Measurements from ENCODE around the gene MFSD12.
"Not testable (repeated sequence)": the region's sequence is repeated elsewhere in the genome, so short reads cannot be mapped to it uniquely, and the experiment has no call there.

MFSD12 gene

GRCh38 chr19:3572132-3572854 is 14.9 kb upstream of the MFSD12 start:
- H3K4me3 ChIP-seq (ENCODE audit: low read length), result peak overlapping the region; percentile 49
- no peak overlapping the region for H3K27ac ChIP-seq (ENCODE audit: low read length)
- peaks cover 10% of the 10 kb centered on the region for H3K4me1 ChIP-seq (ENCODE audit: control insufficient read depth, low read depth, low read length)
- H3K9me3 ChIP-seq (ENCODE audit: control insufficient read depth, low read depth, low read length), result no peaks in the 10 kb centered on the region
- no peak overlapping the region for H3K9ac ChIP-seq (ENCODE audit: low read length)
- H3K36me3 ChIP-seq (ENCODE audit: control insufficient read depth, low read depth, low read length), result no peaks in the 10 kb centered on the region
- H3K27me3 ChIP-seq (ENCODE audit: control insufficient read depth, insufficient read depth, low read length), result no peaks in the 10 kb centered on the region

GRCh38 chr19:3570606-3571011 is 13.2 kb upstream of the MFSD12 start:
- H3K36me3 ChIP-seq (ENCODE audit: control insufficient read depth, low read depth, low read length), result no peaks in the 10 kb centered on the region
- H3K27ac ChIP-seq (ENCODE audit: low read length), result no peak overlapping the region
- no peak overlapping the region for H3K4me3 ChIP-seq (ENCODE audit: low read length)
- H3K9me3 ChIP-seq (ENCODE audit: control insufficient read depth, low read depth, low read length), result no peaks in the 10 kb centered on the region
- no peak overlapping the region for H3K9ac ChIP-seq (ENCODE audit: low read length)
- no peaks in the 10 kb centered on the region for H3K27me3 ChIP-seq (ENCODE audit: control insufficient read depth, insufficient read depth, low read length)
- H3K4me1 ChIP-seq (ENCODE audit: control insufficient read depth, low read depth, low read length), result peaks cover 4% of the 10 kb centered on the region

- H3K4me1 ChIP-seq (ENCODE audit: control insufficient read depth, low read depth, low read length); H3K27ac ChIP-seq (ENCODE audit: low read length); H3K9ac ChIP-seq (ENCODE audit: low read length); H3K9me3 ChIP-seq (ENCODE audit: control insufficient read depth, low read depth, low read length); H3K4me3 ChIP-seq (ENCODE audit: low read length); H3K36me3 ChIP-seq (ENCODE audit: control insufficient read depth, low read depth, low read length); H3K27me3 ChIP-seq (ENCODE audit: control insufficient read depth, insufficient read depth, low read length): not testable (repeated sequence)
These were observed 12.7 kb upstream of the MFSD12 start for GRCh38 chr19:3570042-3570441.

- Histone ChIP-seq H3K4me3 (ENCODE audit: low read length) (no peak overlapping the region), H3K27me3 (ENCODE audit: control insufficient read depth, insufficient read depth, low read length) (no peaks in the 10 kb centered on the region), H3K4me1 (ENCODE audit: control insufficient read depth, low read depth, low read length) (no peaks in the 10 kb centered on the region), H3K27ac (ENCODE audit: low read length) (no peak overlapping the region), H3K36me3 (ENCODE audit: control insufficient read depth, low read depth, low read length) (no peaks in the 10 kb centered on the region), H3K9me3 (ENCODE audit: control insufficient read depth, low read depth, low read length) (no peaks in the 10 kb centered on the region), H3K9ac (ENCODE audit: low read length) (no peak overlapping the region)
These were observed 7.8 kb upstream of the MFSD12 start for GRCh38 chr19:3565139-3565538.

- Histone ChIP-seq H3K9ac (ENCODE audit: low read length) (no peak overlapping the region), H3K4me1 (ENCODE audit: control insufficient read depth, low read depth, low read length) (no peaks in the 10 kb centered on the region), H3K27me3 (ENCODE audit: control insufficient read depth, insufficient read depth, low read length) (no peaks in the 10 kb centered on the region), H3K4me3 (ENCODE audit: low read length) (no peak overlapping the region), H3K9me3 (ENCODE audit: control insufficient read depth, low read depth, low read length) (no peaks in the 10 kb centered on the region), H3K36me3 (ENCODE audit: control insufficient read depth, low read depth, low read length) (no peaks in the 10 kb centered on the region), H3K27ac (ENCODE audit: low read length) (no peak overlapping the region)
These were observed 6.5 kb upstream of the MFSD12 start for GRCh38 chr19:3563709-3564524.

GRCh38 chr19:3556978-3557460 is 367 bp downstream of the MFSD12 start:
- no peaks in the 10 kb centered on the region for H3K36me3 ChIP-seq (ENCODE audit: control insufficient read depth, low read depth, low read length)
- H3K4me3 ChIP-seq (ENCODE audit: low read length), result peak overlapping the region; percentile 69
- H3K4me1 ChIP-seq (ENCODE audit: control insufficient read depth, low read depth, low read length), result no peaks in the 10 kb centered on the region
- H3K27me3 ChIP-seq (ENCODE audit: control insufficient read depth, insufficient read depth, low read length), result peaks cover 5% of the 10 kb centered on the region
- H3K9ac ChIP-seq (ENCODE audit: low read length), result no peak overlapping the region
- no peak overlapping the region for H3K27ac ChIP-seq (ENCODE audit: low read length)
- no peaks in the 10 kb centered on the region for H3K9me3 ChIP-seq (ENCODE audit: control insufficient read depth, low read depth, low read length)

- Histone ChIP-seq H3K4me1 (ENCODE audit: control insufficient read depth, low read depth, low read length) (no peaks in the 10 kb centered on the region), H3K27ac (ENCODE audit: low read length) (no peak overlapping the region)
These were observed 886 bp downstream of the MFSD12 start for GRCh38 chr19:3556423-3556977.

GRCh38 chr19:3555653-3556422 is 1.5 kb downstream of the MFSD12 start:
- Histone ChIP-seq H3K4me3 (ENCODE audit: low read length) (no peak overlapping the region), H3K27me3 (ENCODE audit: control insufficient read depth, insufficient read depth, low read length) (peaks cover 5% of the 10 kb centered on the region), H3K9me3 (ENCODE audit: control insufficient read depth, low read depth, low read length) (no peaks in the 10 kb centered on the region), H3K36me3 (ENCODE audit: control insufficient read depth, low read depth, low read length) (no peaks in the 10 kb centered on the region), H3K9ac (ENCODE audit: low read length) (no peak overlapping the region), H3K27ac (ENCODE audit: low read length) (no peak overlapping the region), H3K4me1 (ENCODE audit: control insufficient read depth, low read depth, low read length) (no peaks in the 10 kb centered on the region)

More at GRCh38 chr19:3556423-3556977, 886 bp downstream of the MFSD12 start:
- H3K27me3 ChIP-seq (ENCODE audit: control insufficient read depth, insufficient read depth, low read length), result peaks cover 5% of the 10 kb centered on the region
- no peak overlapping the region for H3K9ac ChIP-seq (ENCODE audit: low read length)
- no peaks in the 10 kb centered on the region for H3K36me3 ChIP-seq (ENCODE audit: control insufficient read depth, low read depth, low read length)
- no peaks in the 10 kb centered on the region for H3K9me3 ChIP-seq (ENCODE audit: control insufficient read depth, low read depth, low read length)
- H3K4me3 ChIP-seq (ENCODE audit: low read length), result peak overlapping the region; percentile 69

GRCh38 chr19:3554254-3555083 is 2.9 kb downstream of the MFSD12 start:
- Histone ChIP-seq H3K9ac (ENCODE audit: low read length) (no peak overlapping the region), H3K4me1 (ENCODE audit: control insufficient read depth, low read depth, low read length) (no peaks in the 10 kb centered on the region), H3K36me3 (ENCODE audit: control insufficient read depth, low read depth, low read length) (no peaks in the 10 kb centered on the region), H3K27ac (ENCODE audit: low read length) (no peak overlapping the region), H3K27me3 (ENCODE audit: control insufficient read depth, insufficient read depth, low read length) (peaks cover 5% of the 10 kb centered on the region), H3K9me3 (ENCODE audit: control insufficient read depth, low read depth, low read length) (no peaks in the 10 kb centered on the region), H3K4me3 (ENCODE audit: low read length) (no peak overlapping the region)

- H3K27ac ChIP-seq (ENCODE audit: low read length), result no peak overlapping the region
- H3K27me3 ChIP-seq (ENCODE audit: control insufficient read depth, insufficient read depth, low read length), result peaks cover 5% of the 10 kb centered on the region
- H3K4me1 ChIP-seq (ENCODE audit: control insufficient read depth, low read depth, low read length), result no peaks in the 10 kb centered on the region
- no peaks in the 10 kb centered on the region for H3K36me3 ChIP-seq (ENCODE audit: control insufficient read depth, low read depth, low read length)
- H3K4me3 ChIP-seq (ENCODE audit: low read length), result no peak overlapping the region
- H3K9me3 ChIP-seq (ENCODE audit: control insufficient read depth, low read depth, low read length), result no peaks in the 10 kb centered on the region
- no peak overlapping the region for H3K9ac ChIP-seq (ENCODE audit: low read length)
These were observed 5.6 kb downstream of the MFSD12 start for GRCh38 chr19:3551792-3552095.

Data from iPS-18a (cell line).